NT2/D1 (cell line): ENCODE results near the gene ATG10.

ENCODE experiments used
- DNase-seq: peaks from one replicate; pipeline ENCODE4 v3.0.0-alpha.2; 2011; ENCODE audit warnings: low read depth, low spot score
- H3K27me3 ChIP-seq: 2 replicates; pipeline ENCODE4 v1.6.0; 2011; ENCODE audit warnings: mild to moderate bottlenecking; ENCODE audit not compliant: insufficient read length, insufficient read depth
- H3K36me3 ChIP-seq: 2 replicates; pipeline ENCODE4 v1.6.1; 2011; ENCODE audit warnings: mild to moderate bottlenecking, low read length, mixed read lengths; ENCODE audit not compliant: insufficient read depth, insufficient read length
- H3K4me1 ChIP-seq: 2 replicates; pipeline ENCODE4 v1.5.1; 2011; ENCODE audit not compliant: insufficient read depth, insufficient read length
- H3K4me3 ChIP-seq: 2 replicates; pipeline ENCODE4 v1.5.1; 2011; ENCODE audit warnings: low read depth; ENCODE audit not compliant: insufficient read length
- H3K9ac ChIP-seq: 2 replicates; pipeline ENCODE4 v1.6.0; 2011; ENCODE audit warnings: low read depth; ENCODE audit not compliant: insufficient read length
- H3K9me3 ChIP-seq: 2 replicates; pipeline ENCODE4 v1.5.1; 2011; ENCODE audit warnings: mild to moderate bottlenecking, low read length; ENCODE audit not compliant: insufficient read depth
- SUZ12 ChIP-seq: IDR thresholded peaks from 2 replicates; pipeline ENCODE4 v1.6.1; 2011; ENCODE audit not compliant: insufficient read length, insufficient read depth; ENCODE audit errors: extremely low read depth
- YY1 ChIP-seq: IDR thresholded peaks from 2 replicates; pipeline ENCODE4 v1.6.1; 2011; ENCODE audit not compliant: insufficient read length, insufficient read depth
- ZNF274 ChIP-seq: IDR thresholded peaks from 2 replicates; pipeline ENCODE4 v1.6.1; 2011; ENCODE audit warnings: mild to moderate bottlenecking, low read depth, low read length

ATG10 gene

GRCh38 chr5:82068723-82069122, 96.9 kb downstream of the ATG10 start:
- DNase-seq = no peak
- TF ChIP-seq SUZ12 (no peak), ZNF274 (no peak), YY1 (no peak)
- Histone ChIP-seq H3K4me1 (no peaks in the 10 kb centered on the region), H3K9ac (no peak overlapping the region), H3K27me3 (peaks cover 3% of the 10 kb centered on the region), H3K36me3 (no peaks in the 10 kb centered on the region), H3K4me3 (no peak overlapping the region), H3K9me3 (no peaks in the 10 kb centered on the region)

- H3K9ac ChIP-seq = no peak overlapping the region
- no peak for DNase-seq
- TF ChIP-seq ZNF274 (no peak), SUZ12 (no peak), YY1 (no peak)
- H3K4me1 ChIP-seq = no peaks in the 10 kb centered on the region
- no peaks in the 10 kb centered on the region for H3K9me3 ChIP-seq
- H3K27me3 ChIP-seq = peaks cover 3% of the 10 kb centered on the region
- H3K4me3 ChIP-seq = no peak overlapping the region
- H3K36me3 ChIP-seq = no peaks in the 10 kb centered on the region
These were observed 100.3 kb downstream of the ATG10 start for GRCh38 chr5:82072138-82072537.

GRCh38 chr5:82073179-82073578, 101.4 kb downstream of the ATG10 start:
- H3K36me3 ChIP-seq = no peaks in the 10 kb centered on the region
- no peaks in the 10 kb centered on the region for H3K9me3 ChIP-seq
- no peaks in the 10 kb centered on the region for H3K27me3 ChIP-seq
- no peak overlapping the region for H3K4me3 ChIP-seq
- DNase-seq = no peak
- no peaks in the 10 kb centered on the region for H3K4me1 ChIP-seq
- H3K9ac ChIP-seq = no peak overlapping the region
- TF ChIP-seq YY1 = no peak
- TF ChIP-seq ZNF274 = no peak
- TF ChIP-seq SUZ12 = no peak

GRCh38 chr5:82074950-82075349, 103.1 kb downstream of the ATG10 start:
- TF ChIP-seq YY1 = no peak
- TF ChIP-seq SUZ12 = no peak
- no peak for TF ChIP-seq ZNF274
- no peak for DNase-seq
- Histone ChIP-seq H3K27me3 (no peaks in the 10 kb centered on the region), H3K4me1 (no peaks in the 10 kb centered on the region), H3K9me3 (no peaks in the 10 kb centered on the region), H3K4me3 (no peak overlapping the region), H3K36me3 (no peaks in the 10 kb centered on the region), H3K9ac (no peak overlapping the region)

- no peak overlapping the region for H3K9ac ChIP-seq
- no peak for TF ChIP-seq SUZ12
- TF ChIP-seq YY1 = no peak
- TF ChIP-seq ZNF274 = no peak
- no peak overlapping the region for H3K4me3 ChIP-seq
- peaks cover 7% of the 10 kb centered on the region; the same call in 1 of the 2 replicates for H3K9me3 ChIP-seq
- no peaks in the 10 kb centered on the region for H3K27me3 ChIP-seq
- no peaks in the 10 kb centered on the region for H3K36me3 ChIP-seq
- H3K4me1 ChIP-seq = no peaks in the 10 kb centered on the region
- no peak for DNase-seq
These were observed 105.7 kb downstream of the ATG10 start for GRCh38 chr5:82077496-82077895.

GRCh38 chr5:82091617-82092016, 119.8 kb downstream of the ATG10 start:
- Histone ChIP-seq H3K9me3 (0 out of 2 replicates have a peak, but pooled peaks cover 7% of the 10 kb centered on the region), H3K4me3 (no peak overlapping the region), H3K9ac (no peak overlapping the region), H3K36me3 (no peaks in the 10 kb centered on the region), H3K27me3 (no peaks in the 10 kb centered on the region), H3K4me1 (no peaks in the 10 kb centered on the region)
- TF ChIP-seq SUZ12 (no peak), YY1 (no peak), ZNF274 (no peak)
- DNase-seq = no peak

GRCh38 chr5:82095536-82095935, 123.7 kb downstream of the ATG10 start:
- no peaks in the 10 kb centered on the region for H3K4me1 ChIP-seq
- no peak overlapping the region for H3K9ac ChIP-seq
- DNase-seq = no peak
- H3K27me3 ChIP-seq = no peaks in the 10 kb centered on the region
- 0 out of 2 replicates have a peak, but pooled peaks cover 7% of the 10 kb centered on the region for H3K9me3 ChIP-seq
- H3K36me3 ChIP-seq = no peaks in the 10 kb centered on the region
- no peak overlapping the region for H3K4me3 ChIP-seq
- no peak for TF ChIP-seq ZNF274
- TF ChIP-seq YY1 = no peak
- no peak for TF ChIP-seq SUZ12
